ENCODE data around the gene SLC24A3. TPM values are rescaled to one million over a fixed set of nuclear protein-coding genes. Genes with fewer than 3 reads are reported as not detected.

Gene SLC24A3
- total and polyA plus RNA-seq, 2 donors from 2014 or later: 0.86 to 5.2 TPM

DNA sequence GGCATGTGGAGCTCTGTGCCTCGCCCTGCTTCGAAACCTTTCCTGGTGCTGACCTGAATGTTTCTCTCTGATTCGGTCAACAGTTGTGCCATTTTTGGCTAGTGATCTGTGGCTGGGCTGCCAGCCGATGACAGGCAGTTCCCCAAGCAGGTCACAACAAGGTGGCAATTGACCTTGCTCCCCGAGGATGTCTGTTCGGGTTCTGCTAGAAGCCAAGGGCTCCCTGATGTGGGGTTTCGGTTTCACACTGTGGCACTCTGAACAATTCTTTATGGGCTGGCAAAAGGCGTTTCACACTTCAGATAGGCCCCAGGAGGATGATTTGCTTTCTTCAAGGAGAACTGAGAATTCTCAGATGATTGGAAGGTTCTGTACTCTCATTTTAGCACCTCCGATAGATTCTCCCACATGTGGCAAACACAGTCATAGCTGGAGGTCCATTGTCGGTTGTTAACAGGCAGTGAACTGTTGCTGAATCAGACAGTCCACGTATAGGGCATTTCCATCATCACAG, 135.6 kb downstream of the SLC24A3 start:
- H3K9ac ChIP-seq (ENCODE audit: low read length in 3 of 3): no peak overlapping the region
- DNase-seq: no peak
- H3K27ac ChIP-seq (ENCODE audit: low read depth in 2 of 2, low read length in 2 of 2): no peak overlapping the region
- no peaks in the 10 kb centered on the region for H3K36me3 ChIP-seq (ENCODE audit: control insufficient read depth in 2 of 3, insufficient read depth in 3 of 3, low read length in 3 of 3)
- H3K4me3 ChIP-seq (ENCODE audit: low read length in 3 of 3): no peak overlapping the region
- no peaks in the 10 kb centered on the region for H3K9me3 ChIP-seq (ENCODE audit: control insufficient read depth in 2 of 3, insufficient read depth in 1 of 3, low read length in 3 of 3)
- no peak for TF ChIP-seq CTCF (IDR thresholded peaks at IDR 0.05; ENCODE audit: borderline replicate concordance, extremely low read depth, insufficient read depth)
- intact Hi-C loops (cut with DNase I): no loop called here
- H3K4me1 ChIP-seq (ENCODE audit: control insufficient read depth in 2 of 3, insufficient read depth in 2 of 3, low read depth in 1 of 3, low read length in 3 of 3): no peaks in the 10 kb centered on the region
- no peak for FAIRE-seq
- H3K27me3 ChIP-seq (ENCODE audit: control insufficient read depth, insufficient read depth, low read length): no peaks in the 10 kb centered on the region

GRCh38 chr20:19348582-19348981, 136.1 kb downstream of the SLC24A3 start:
- Histone ChIP-seq H3K9ac (ENCODE audit: low read length in 3 of 3) (no peak overlapping the region), H3K27me3 (ENCODE audit: control insufficient read depth, insufficient read depth, low read length) (no peaks in the 10 kb centered on the region), H3K27ac (ENCODE audit: low read depth in 2 of 2, low read length in 2 of 2) (no peak overlapping the region), H3K9me3 (ENCODE audit: control insufficient read depth in 2 of 3, insufficient read depth in 1 of 3, low read length in 3 of 3) (no peaks in the 10 kb centered on the region), H3K36me3 (ENCODE audit: control insufficient read depth in 2 of 3, insufficient read depth in 3 of 3, low read length in 3 of 3) (no peaks in the 10 kb centered on the region), H3K4me3 (ENCODE audit: low read length in 3 of 3) (no peak overlapping the region), H3K4me1 (ENCODE audit: control insufficient read depth in 2 of 3, insufficient read depth in 2 of 3, low read depth in 1 of 3, low read length in 3 of 3) (no peaks in the 10 kb centered on the region)
- intact Hi-C loops (cut with DNase I): no loop called here
- no peak for FAIRE-seq
- no peak for DNase-seq
- no peak for TF ChIP-seq CTCF (IDR thresholded peaks at IDR 0.05; ENCODE audit: borderline replicate concordance, extremely low read depth, insufficient read depth)

GRCh38 chr20:19349879-19350278, 137.4 kb downstream of the SLC24A3 start:
- Histone ChIP-seq H3K4me1 (ENCODE audit: control insufficient read depth in 2 of 3, insufficient read depth in 2 of 3, low read depth in 1 of 3, low read length in 3 of 3) (no peaks in the 10 kb centered on the region), H3K27me3 (ENCODE audit: control insufficient read depth, insufficient read depth, low read length) (no peaks in the 10 kb centered on the region), H3K9me3 (ENCODE audit: control insufficient read depth in 2 of 3, insufficient read depth in 1 of 3, low read length in 3 of 3) (no peaks in the 10 kb centered on the region), H3K4me3 (ENCODE audit: low read length in 3 of 3) (no peak overlapping the region), H3K9ac (ENCODE audit: low read length in 3 of 3) (no peak overlapping the region), H3K36me3 (ENCODE audit: control insufficient read depth in 2 of 3, insufficient read depth in 3 of 3, low read length in 3 of 3) (no peaks in the 10 kb centered on the region), H3K27ac (ENCODE audit: low read depth in 2 of 2, low read length in 2 of 2) (no peak overlapping the region)
- no peak for DNase-seq
- no peak for FAIRE-seq
- TF ChIP-seq CTCF (IDR thresholded peaks at IDR 0.05; ENCODE audit: borderline replicate concordance, extremely low read depth, insufficient read depth): no peak
- intact Hi-C loops (cut with DNase I): no loop called here

DNA sequence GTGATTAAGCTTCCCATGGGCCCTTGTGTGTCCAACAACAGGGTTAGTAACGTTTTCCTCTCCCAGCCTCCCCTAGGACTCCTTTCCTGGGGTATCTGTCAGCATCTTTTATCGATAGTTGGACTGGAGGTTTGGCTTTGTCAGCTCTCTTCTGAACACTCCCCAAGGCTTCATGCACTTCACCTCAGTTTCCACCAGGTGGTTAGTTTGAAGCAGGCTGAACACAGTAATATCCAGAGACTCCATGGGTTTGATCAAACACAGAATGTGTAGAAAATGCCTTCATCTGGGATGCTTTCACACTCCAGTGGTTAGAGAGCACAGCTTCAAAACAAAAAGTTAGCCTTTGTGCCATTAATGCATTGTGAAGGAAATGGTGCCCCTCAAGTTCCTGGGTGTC, 139.1 kb downstream of the SLC24A3 start:
- no peak for FAIRE-seq
- Histone ChIP-seq H3K36me3 (ENCODE audit: control insufficient read depth in 2 of 3, insufficient read depth in 3 of 3, low read length in 3 of 3) (no peaks in the 10 kb centered on the region), H3K27me3 (ENCODE audit: control insufficient read depth, insufficient read depth, low read length) (no peaks in the 10 kb centered on the region), H3K4me3 (ENCODE audit: low read length in 3 of 3) (no peak overlapping the region), H3K27ac (ENCODE audit: low read depth in 2 of 2, low read length in 2 of 2) (no peak overlapping the region), H3K4me1 (ENCODE audit: control insufficient read depth in 2 of 3, insufficient read depth in 2 of 3, low read depth in 1 of 3, low read length in 3 of 3) (no peaks in the 10 kb centered on the region), H3K9ac (ENCODE audit: low read length in 3 of 3) (no peak overlapping the region), H3K9me3 (ENCODE audit: control insufficient read depth in 2 of 3, insufficient read depth in 1 of 3, low read length in 3 of 3) (no peaks in the 10 kb centered on the region)
- DNase-seq: no peak
- intact Hi-C loops (cut with DNase I): no loop called here
- no peak for TF ChIP-seq CTCF (IDR thresholded peaks at IDR 0.05; ENCODE audit: borderline replicate concordance, extremely low read depth, insufficient read depth)

All from kidney (tissue), 14 donors.